ENCODE results near the gene MYO15A. TPM values are rescaled to one million over a fixed set of nuclear protein-coding genes. Genes with fewer than 3 reads are reported as not detected.

MYO15A gene
- polyA plus RNA-seq, 6 donors from 2014 or later: 0.43 to 2.0 (median 0.65) TPM

GRCh38 chr17:18159551-18160120 is 51.1 kb downstream of the MYO15A start:
- peak overlapping the region; percentile 8 to 93 (median 85) for H3K4me3 Mint-ChIP-seq
- DNase-seq (no peak), ATAC-seq (ENCODE audit: low read depth in 2 of 2) (no peak)
- H3K9me3 Mint-ChIP-seq: no peaks in the 10 kb centered on the region
- peaks cover 0 to 8% (median 0%) of the 10 kb centered on the region in 3 donors for H3K27me3 Mint-ChIP-seq
- peak overlapping the region in 3 of 6 donors; percentile 32 to 88 (median 64) for H3K27ac Mint-ChIP-seq
- peaks cover 10 to 20% (median 12%) of the 10 kb centered on the region in 3 donors for H3K4me1 Mint-ChIP-seq
- H3K36me3 Mint-ChIP-seq: no peaks in the 10 kb centered on the region

DNA sequence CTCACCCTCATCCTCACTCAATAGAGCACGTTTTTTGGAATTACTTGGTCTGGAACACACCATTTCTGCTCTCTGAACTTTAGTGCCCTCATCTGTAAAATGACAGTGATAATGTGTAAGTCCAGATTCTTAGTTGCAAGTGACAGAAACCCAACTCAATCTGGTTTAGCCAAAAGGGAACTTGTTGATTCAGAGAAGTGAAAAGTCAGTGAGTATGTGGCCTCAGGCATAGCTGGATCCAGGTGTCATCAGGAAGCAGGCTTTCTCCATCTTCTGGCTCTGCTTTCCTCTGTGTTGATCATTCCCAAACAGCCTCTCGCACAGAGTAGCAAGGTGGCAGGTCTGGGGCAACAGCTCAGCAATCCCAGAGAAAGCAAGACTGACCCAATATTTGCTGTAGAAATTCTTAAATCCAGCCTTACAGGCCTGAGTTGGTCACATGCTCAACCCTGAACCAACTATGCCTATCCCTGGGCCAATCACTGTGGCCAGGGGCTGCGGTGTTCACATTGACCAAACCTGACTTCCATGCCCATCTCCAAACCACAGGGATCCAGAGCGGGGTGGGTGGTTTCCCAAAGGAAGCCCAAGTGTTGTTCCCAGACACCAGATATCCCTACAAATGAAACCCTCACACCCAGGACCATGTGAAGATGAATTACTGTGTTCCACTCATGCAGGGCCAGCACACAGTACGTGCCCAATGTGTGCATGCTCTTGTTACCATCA is 51.7 kb downstream of the MYO15A start:
- Mint-ChIP-seq H3K4me3 (peak overlapping the region in 4 of 8 donors; percentile 52 to 86 (median 66)), H3K4me1 (peaks cover 10 to 17% (median 11%) of the 10 kb centered on the region in 3 donors), H3K36me3 (no peaks in the 10 kb centered on the region), H3K27ac (peak overlapping the region in 3 of 6 donors; percentile 32 to 76 (median 64)), H3K27me3 (peaks cover 0 to 8% (median 0%) of the 10 kb centered on the region in 3 donors), H3K9me3 (no peaks in the 10 kb centered on the region)
- DNase-seq (no peak), ATAC-seq (ENCODE audit: low read depth in 2 of 2) (no peak)

DNA sequence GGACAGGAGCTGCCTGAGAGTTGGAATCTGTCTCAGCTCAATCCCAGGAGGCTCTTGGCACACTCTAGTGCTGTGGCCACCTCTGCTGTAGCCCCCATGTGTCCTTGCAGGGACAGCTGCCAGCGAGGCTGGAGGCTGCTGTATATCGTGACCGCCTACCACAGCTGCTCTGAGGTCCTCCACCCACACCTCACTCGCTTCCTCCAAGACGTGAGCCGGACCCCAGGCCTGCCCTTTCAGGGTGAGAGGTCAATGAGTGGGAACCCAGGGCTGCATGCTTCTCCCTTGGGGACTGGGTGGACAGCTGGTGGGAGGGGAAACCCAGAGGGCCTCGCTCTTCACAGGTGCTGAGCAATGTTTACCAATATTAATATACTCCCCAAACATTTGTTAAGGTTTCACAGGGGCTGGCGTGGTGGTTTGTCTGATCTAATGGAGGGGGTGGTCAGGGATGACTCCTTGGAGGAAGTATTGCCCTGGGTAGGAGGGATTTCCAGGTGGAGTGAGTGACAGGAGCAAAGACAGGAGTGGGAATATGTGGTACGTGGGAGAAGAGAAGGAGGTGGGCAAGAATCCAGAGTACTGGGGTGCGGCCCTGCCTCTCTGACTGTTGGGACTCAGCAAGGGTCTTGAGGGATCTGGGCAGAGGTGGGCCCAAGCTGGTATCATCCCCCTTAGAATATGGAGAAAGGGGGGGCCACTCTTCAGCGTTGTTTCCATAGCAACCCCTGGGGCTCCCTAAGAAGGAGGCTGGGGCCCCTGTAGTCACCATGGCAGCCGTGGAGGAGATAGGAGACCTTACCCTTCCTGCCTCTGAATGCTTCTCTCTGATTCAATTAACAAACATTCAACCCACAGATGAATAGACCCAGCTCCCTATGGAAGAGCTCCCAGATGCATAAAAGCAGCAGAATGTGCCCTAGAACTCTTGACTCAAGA is 52.9 kb downstream of the MYO15A start:
- H3K9me3 Mint-ChIP-seq: no peaks in the 10 kb centered on the region
- H3K27me3 Mint-ChIP-seq: peaks cover 0 to 8% (median 0%) of the 10 kb centered on the region in 3 donors
- no peak for ATAC-seq (ENCODE audit: low read depth in 2 of 2)
- no peak for DNase-seq
- H3K4me3 Mint-ChIP-seq: no peak overlapping the region
- H3K36me3 Mint-ChIP-seq: no peaks in the 10 kb centered on the region
- peak overlapping the region in 1 of 6 donors; percentile 65 for H3K27ac Mint-ChIP-seq
- peaks cover 9 to 15% (median 10%) of the 10 kb centered on the region in 3 donors for H3K4me1 Mint-ChIP-seq

- ATAC-seq (ENCODE audit: low read depth in 2 of 2) (no peak), DNase-seq (no peak)
- Mint-ChIP-seq H3K4me1 (peaks cover 4 to 5% (median 4%) of the 10 kb centered on the region in 3 donors), H3K4me3 (no peak overlapping the region), H3K9me3 (no peaks in the 10 kb centered on the region), H3K27ac (no peak overlapping the region), H3K36me3 (no peaks in the 10 kb centered on the region), H3K27me3 (peaks cover 0 to 8% (median 0%) of the 10 kb centered on the region in 3 donors)
Measured at GRCh38 chr17:18163547-18163946, 55.0 kb downstream of the MYO15A start.

DNA sequence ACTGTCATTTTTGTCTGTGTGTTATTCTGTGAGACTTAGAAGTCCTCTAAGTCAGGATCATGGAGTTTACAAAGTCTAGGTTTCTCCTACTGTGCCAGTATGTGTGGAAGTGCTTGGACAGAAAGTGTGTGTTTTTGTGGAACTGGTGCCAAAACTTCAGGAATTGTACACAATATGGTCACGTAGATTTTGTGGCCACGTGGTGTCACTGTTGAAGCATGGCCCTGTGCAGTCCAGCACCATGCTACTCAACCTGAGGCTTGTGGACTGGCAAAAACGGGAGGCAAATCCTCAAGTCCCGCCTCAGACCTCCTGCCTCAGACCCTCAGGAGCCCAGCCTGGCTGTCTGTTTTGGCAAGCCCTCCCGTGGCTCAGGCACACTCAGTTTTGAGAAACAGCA is 58.3 kb downstream of the MYO15A start:
- no peak overlapping the region for H3K27ac Mint-ChIP-seq
- no peak overlapping the region for H3K4me3 Mint-ChIP-seq
- ATAC-seq (ENCODE audit: low read depth in 2 of 2): no peak
- DNase-seq: no peak
- no peaks in the 10 kb centered on the region for H3K9me3 Mint-ChIP-seq
- H3K27me3 Mint-ChIP-seq: no peaks in the 10 kb centered on the region
- no peaks in the 10 kb centered on the region for H3K4me1 Mint-ChIP-seq
- no peaks in the 10 kb centered on the region for H3K36me3 Mint-ChIP-seq

GRCh38 chr17:18167421-18167820 is 58.9 kb downstream of the MYO15A start:
- Mint-ChIP-seq H3K27ac (no peak overlapping the region), H3K4me3 (no peak overlapping the region), H3K36me3 (no peaks in the 10 kb centered on the region), H3K27me3 (no peaks in the 10 kb centered on the region), H3K9me3 (no peaks in the 10 kb centered on the region), H3K4me1 (no peaks in the 10 kb centered on the region)
- DNase-seq (no peak), ATAC-seq (ENCODE audit: low read depth in 2 of 2) (no peak)

GRCh38 chr17:18172531-18173278 is 64.1 kb downstream of the MYO15A start:
- ATAC-seq (ENCODE audit: low read depth in 2 of 2) (no peak), DNase-seq (no peak)
- peak overlapping the region in 2 of 6 donors; percentile 62 to 71 for H3K27ac Mint-ChIP-seq
- H3K9me3 Mint-ChIP-seq: peaks cover 0 to 3% (median 0%) of the 10 kb centered on the region in 7 donors
- no peaks in the 10 kb centered on the region for H3K27me3 Mint-ChIP-seq
- no peak overlapping the region for H3K4me3 Mint-ChIP-seq
- peaks cover 0 to 16% (median 11%) of the 10 kb centered on the region in 3 donors for H3K4me1 Mint-ChIP-seq
- H3K36me3 Mint-ChIP-seq: no peaks in the 10 kb centered on the region

GRCh38 chr17:18173740-18174139 is 65.2 kb downstream of the MYO15A start:
- Mint-ChIP-seq H3K4me1 (peaks cover 0 to 16% (median 11%) of the 10 kb centered on the region in 3 donors), H3K9me3 (peaks cover 0 to 3% (median 0%) of the 10 kb centered on the region in 7 donors), H3K27me3 (no peaks in the 10 kb centered on the region), H3K4me3 (no peak overlapping the region), H3K36me3 (no peaks in the 10 kb centered on the region), H3K27ac (peak overlapping the region in 1 of 6 donors; percentile 29)
- no peak for DNase-seq
- no peak for ATAC-seq (ENCODE audit: low read depth in 2 of 2)

DNA sequence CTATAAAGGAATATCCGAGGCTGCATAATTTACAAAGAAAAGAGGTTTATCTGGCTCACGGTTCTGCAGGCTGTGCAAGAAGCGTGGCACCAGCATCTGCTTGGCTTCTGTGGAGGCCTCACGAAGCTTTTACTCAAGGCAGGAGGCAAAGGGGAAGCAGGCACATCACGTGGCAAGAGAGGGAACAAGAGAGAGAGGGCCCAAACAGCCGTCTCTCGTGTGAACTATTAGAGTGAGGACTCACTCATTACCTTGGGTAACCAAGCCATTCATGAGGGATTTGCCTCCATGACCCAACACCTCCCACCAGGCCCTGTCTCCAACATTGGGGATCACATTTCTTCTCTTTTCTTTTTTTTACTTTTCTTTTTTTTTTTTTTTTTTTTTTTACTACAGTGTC is 67.6 kb downstream of the MYO15A start:
- Mint-ChIP-seq H3K4me1 (peaks cover 0 to 16% (median 11%) of the 10 kb centered on the region in 3 donors), H3K4me3 (peak overlapping the region in 2 of 8 donors; percentile 57 to 83), H3K27ac (peak overlapping the region in 4 of 6 donors; percentile 10 to 92 (median 70)), H3K27me3 (no peaks in the 10 kb centered on the region), H3K9me3 (peaks cover 0 to 3% (median 0%) of the 10 kb centered on the region in 7 donors), H3K36me3 (no peaks in the 10 kb centered on the region)
- peak; percentile 29 for DNase-seq
- ATAC-seq (ENCODE audit: low read depth in 2 of 2): peak; percentile 89 to 95

- Mint-ChIP-seq H3K9me3 (peaks cover 0 to 3% (median 0%) of the 10 kb centered on the region in 7 donors), H3K4me3 (no peak overlapping the region), H3K4me1 (peaks cover 5 to 21% (median 14%) of the 10 kb centered on the region in 3 donors), H3K36me3 (no peaks in the 10 kb centered on the region), H3K27me3 (no peaks in the 10 kb centered on the region), H3K27ac (peak overlapping the region in 1 of 6 donors; percentile 35)
- DNase-seq (no peak), ATAC-seq (ENCODE audit: low read depth in 2 of 2) (no peak)
Measured at GRCh38 chr17:18177133-18177532, 68.6 kb downstream of the MYO15A start.

DNA sequence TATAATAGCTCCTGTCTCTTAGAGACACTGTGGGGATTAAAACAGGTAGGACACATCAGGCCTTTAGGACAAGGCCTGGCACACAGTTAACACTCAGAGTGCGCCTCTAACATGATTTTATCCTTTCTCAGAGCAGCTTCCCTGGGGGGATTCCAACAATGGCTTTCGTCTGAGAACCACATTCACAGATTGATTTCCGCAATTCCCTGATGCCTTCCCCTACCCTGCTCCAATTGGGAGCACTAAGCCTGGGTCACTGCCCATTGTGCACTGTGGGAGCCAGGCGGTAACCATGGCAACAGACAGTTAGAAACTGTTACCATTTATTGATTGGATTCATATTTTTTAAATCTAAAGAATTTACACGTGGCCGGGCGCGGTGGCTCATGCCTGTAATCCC is 69.2 kb downstream of the MYO15A start:
- H3K9me3 Mint-ChIP-seq: peaks cover 0 to 3% (median 0%) of the 10 kb centered on the region in 7 donors
- peak overlapping the region in 1 of 6 donors; percentile 65 for H3K27ac Mint-ChIP-seq
- H3K4me1 Mint-ChIP-seq: peaks cover 7 to 27% (median 18%) of the 10 kb centered on the region in 3 donors
- no peaks in the 10 kb centered on the region for H3K27me3 Mint-ChIP-seq
- H3K36me3 Mint-ChIP-seq: no peaks in the 10 kb centered on the region
- H3K4me3 Mint-ChIP-seq: no peak overlapping the region
- ATAC-seq (ENCODE audit: low read depth in 2 of 2) (no peak), DNase-seq (no peak)

- Mint-ChIP-seq H3K27me3 (no peaks in the 10 kb centered on the region), H3K9me3 (peaks cover 0 to 3% (median 0%) of the 10 kb centered on the region in 7 donors), H3K4me1 (peaks cover 7 to 28% (median 21%) of the 10 kb centered on the region in 3 donors), H3K4me3 (peak overlapping the region in 1 of 8 donors; percentile 37), H3K27ac (no peak overlapping the region), H3K36me3 (no peaks in the 10 kb centered on the region)
- DNase-seq: no peak
- no peak for ATAC-seq (ENCODE audit: low read depth in 2 of 2)
Measured at GRCh38 chr17:18179196-18179595, 70.6 kb downstream of the MYO15A start.

Measured in naive B cell (primary cell).